Measurements from ENCODE around the gene CACNA1C.

The CACNA1C gene

GRCh38 chr12:2593045-2593444, 540.3 kb downstream of the CACNA1C start:
- no peak for DNase-seq (ENCODE audit: low spot score)

- DNase-seq (ENCODE audit: low spot score) = no peak
Observed at GRCh38 chr12:2596441-2596840, 543.7 kb downstream of the CACNA1C start.

GRCh38 chr12:2605301-2605700, 552.5 kb downstream of the CACNA1C start:
- no peak for DNase-seq (ENCODE audit: low spot score)

GRCh38 chr12:2606186-2606910, 553.6 kb downstream of the CACNA1C start:
- no peak for DNase-seq (ENCODE audit: low spot score)

- no peak for DNase-seq (ENCODE audit: low spot score)
Observed at GRCh38 chr12:2607881-2608607, 555.3 kb downstream of the CACNA1C start.

GRCh38 chr12:2608608-2608945, 555.8 kb downstream of the CACNA1C start:
- no peak for DNase-seq (ENCODE audit: low spot score)

- no peak for DNase-seq (ENCODE audit: low spot score)
Observed at GRCh38 chr12:2609020-2609419, 556.2 kb downstream of the CACNA1C start.

GRCh38 chr12:2610358-2610757, 557.6 kb downstream of the CACNA1C start:
- DNase-seq (ENCODE audit: low spot score) = no peak

- DNase-seq (ENCODE audit: low spot score) = no peak
Observed at GRCh38 chr12:2613326-2614073, 560.7 kb downstream of the CACNA1C start.

- no peak for DNase-seq (ENCODE audit: low spot score)
Observed at GRCh38 chr12:2614341-2614740, 561.6 kb downstream of the CACNA1C start.

- DNase-seq (ENCODE audit: low spot score) = no peak
Observed at GRCh38 chr12:2615665-2616402, 563.0 kb downstream of the CACNA1C start.

GRCh38 chr12:2616763-2617162, 564.0 kb downstream of the CACNA1C start:
- no peak for DNase-seq (ENCODE audit: low spot score)

- DNase-seq (ENCODE audit: low spot score) = no peak
Observed at GRCh38 chr12:2617365-2617764, 564.6 kb downstream of the CACNA1C start.

- DNase-seq (ENCODE audit: low spot score) = no peak
Observed at GRCh38 chr12:2618291-2618995, 565.7 kb downstream of the CACNA1C start.

- DNase-seq (ENCODE audit: low spot score) = no peak
Observed at GRCh38 chr12:2619136-2619535, 566.3 kb downstream of the CACNA1C start.

- no peak for DNase-seq (ENCODE audit: low spot score)
Observed at GRCh38 chr12:2622460-2622859, 569.7 kb downstream of the CACNA1C start.

- DNase-seq (ENCODE audit: low spot score) = no peak
Observed at GRCh38 chr12:2623472-2623871, 570.7 kb downstream of the CACNA1C start.

GRCh38 chr12:2624543-2625288, 571.9 kb downstream of the CACNA1C start:
- no peak for DNase-seq (ENCODE audit: low spot score)

- DNase-seq (ENCODE audit: low spot score) = no peak
Observed at GRCh38 chr12:2625289-2625612, 572.5 kb downstream of the CACNA1C start.

GRCh38 chr12:2627076-2627834, 574.5 kb downstream of the CACNA1C start:
- no peak for DNase-seq (ENCODE audit: low spot score)

All from germinal center (tissue), 1 donor.